Upper lobe of left lung (tissue), 4 donors: ENCODE measurements around the gene VGF.

Experiments
- EP300 ChIP-seq, 4 donors: sonication (generic); formaldehyde crosslinking; IDR thresholded peaks; one replicate each; pipeline ENCODE4 v1.5.1; 2017; ENCODE audit warnings: antibody characterized with exemption in 4 of 4, control low read depth in 2 of 4
- POLR2A ChIP-seq, 4 donors: fragments of 450-650 bp; IDR thresholded peaks; one replicate each; pipeline ENCODE4 v1.5.1; 2016 to 2017; ENCODE audit warnings: antibody characterized with exemption in 4 of 4, mild to moderate bottlenecking in 2 of 4
- TF ChIP-seq, protein P1 (sequence below), 6 experiments: fragments of 450-650 bp in 4 of 6; fragments of 200-600 bp in 2 of 6; sonication (generic) in 2 of 6; IDR thresholded peaks; one replicate each; pipeline ENCODE4 v1.5.1; 2016 to 2019; ENCODE audit warnings: antibody characterized with exemption in 6 of 6

DNA sequence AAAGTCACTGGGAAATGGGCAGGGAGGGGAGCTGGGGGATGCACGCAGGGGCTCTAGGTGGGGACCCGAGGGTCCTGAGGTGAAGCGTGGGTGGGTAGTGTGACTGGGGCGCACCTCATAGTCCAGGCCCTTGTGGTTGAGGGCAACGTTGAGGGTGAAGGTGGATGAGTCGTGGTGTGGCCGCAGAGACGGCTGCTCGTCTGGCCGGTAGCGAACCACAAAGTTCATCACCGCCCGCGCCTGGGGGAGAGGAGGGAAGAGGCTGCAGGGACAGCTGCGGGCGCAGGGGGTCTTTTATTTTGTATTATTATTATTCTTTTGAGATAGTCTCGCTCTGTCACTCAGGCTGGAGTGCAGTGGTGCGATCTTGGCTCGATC, 41.3 kb upstream of the VGF start:
- TF ChIP-seq POLR2A (IDR thresholded peaks at IDR 0.05), result no peak
- TF ChIP-seq, protein P1, sequence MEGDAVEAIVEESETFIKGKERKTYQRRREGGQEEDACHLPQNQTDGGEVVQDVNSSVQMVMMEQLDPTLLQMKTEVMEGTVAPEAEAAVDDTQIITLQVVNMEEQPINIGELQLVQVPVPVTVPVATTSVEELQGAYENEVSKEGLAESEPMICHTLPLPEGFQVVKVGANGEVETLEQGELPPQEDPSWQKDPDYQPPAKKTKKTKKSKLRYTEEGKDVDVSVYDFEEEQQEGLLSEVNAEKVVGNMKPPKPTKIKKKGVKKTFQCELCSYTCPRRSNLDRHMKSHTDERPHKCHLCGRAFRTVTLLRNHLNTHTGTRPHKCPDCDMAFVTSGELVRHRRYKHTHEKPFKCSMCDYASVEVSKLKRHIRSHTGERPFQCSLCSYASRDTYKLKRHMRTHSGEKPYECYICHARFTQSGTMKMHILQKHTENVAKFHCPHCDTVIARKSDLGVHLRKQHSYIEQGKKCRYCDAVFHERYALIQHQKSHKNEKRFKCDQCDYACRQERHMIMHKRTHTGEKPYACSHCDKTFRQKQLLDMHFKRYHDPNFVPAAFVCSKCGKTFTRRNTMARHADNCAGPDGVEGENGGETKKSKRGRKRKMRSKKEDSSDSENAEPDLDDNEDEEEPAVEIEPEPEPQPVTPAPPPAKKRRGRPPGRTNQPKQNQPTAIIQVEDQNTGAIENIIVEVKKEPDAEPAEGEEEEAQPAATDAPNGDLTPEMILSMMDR (IDR thresholded peaks at IDR 0.05), result no peak
- no peak for TF ChIP-seq EP300 (IDR thresholded peaks at IDR 0.05)
